Osteocyte (in vitro differentiated cells): ENCODE measurements around the gene HIPK1. TPM values are rescaled to one million over a fixed set of nuclear protein-coding genes. Genes with fewer than 3 reads are reported as not detected.

Experiments used
- DNase-seq: peaks from one replicate; pipeline ENCODE4 v3.0.0; 2021; ENCODE audit warnings: mixed read lengths; ENCODE audit not compliant: unreplicated experiment; ENCODE audit errors: extremely low spot score
- H3K27ac Mint-ChIP-seq: one replicate; pipeline ENCODE4 v1.8.0; 2021; ENCODE audit warnings: mild to moderate bottlenecking, mixed read lengths; ENCODE audit not compliant: unreplicated experiment
- H3K27me3 Mint-ChIP-seq: one replicate; pipeline ENCODE4 v1.8.0; 2021; ENCODE audit warnings: mixed read lengths; ENCODE audit not compliant: unreplicated experiment
- H3K36me3 Mint-ChIP-seq: one replicate; pipeline ENCODE4 v1.8.0; 2021; ENCODE audit warnings: mixed read lengths; ENCODE audit not compliant: unreplicated experiment
- H3K4me1 Mint-ChIP-seq: one replicate; pipeline ENCODE4 v1.8.0; 2021; ENCODE audit warnings: mixed read lengths; ENCODE audit not compliant: unreplicated experiment
- H3K4me3 Mint-ChIP-seq: one replicate; pipeline ENCODE4 v1.8.0; 2021; ENCODE audit warnings: mild to moderate bottlenecking, moderate library complexity, mixed read lengths; ENCODE audit not compliant: unreplicated experiment
- H3K9me3 Mint-ChIP-seq: one replicate; pipeline ENCODE4 v1.8.0; 2021; ENCODE audit warnings: mixed read lengths; ENCODE audit not compliant: unreplicated experiment
- total RNA-seq: library from RNA; stranded (reverse); gene quantifications from 2 replicates; pipeline ENCODE4 v1.2.1, GENCODE V29; 2021
- TF ChIP-seq, protein P1 (sequence below): fragments of 200-600 bp; sonication (generic); IDR thresholded peaks from 2 replicates; pipeline ENCODE4 v1.5.0; 2021; ENCODE audit warnings: antibody characterized with exemption, mild to moderate bottlenecking, moderate library complexity

HIPK1 gene
- total RNA-seq, 1 donor from 2014 or later, result 62.5 TPM

DNA sequence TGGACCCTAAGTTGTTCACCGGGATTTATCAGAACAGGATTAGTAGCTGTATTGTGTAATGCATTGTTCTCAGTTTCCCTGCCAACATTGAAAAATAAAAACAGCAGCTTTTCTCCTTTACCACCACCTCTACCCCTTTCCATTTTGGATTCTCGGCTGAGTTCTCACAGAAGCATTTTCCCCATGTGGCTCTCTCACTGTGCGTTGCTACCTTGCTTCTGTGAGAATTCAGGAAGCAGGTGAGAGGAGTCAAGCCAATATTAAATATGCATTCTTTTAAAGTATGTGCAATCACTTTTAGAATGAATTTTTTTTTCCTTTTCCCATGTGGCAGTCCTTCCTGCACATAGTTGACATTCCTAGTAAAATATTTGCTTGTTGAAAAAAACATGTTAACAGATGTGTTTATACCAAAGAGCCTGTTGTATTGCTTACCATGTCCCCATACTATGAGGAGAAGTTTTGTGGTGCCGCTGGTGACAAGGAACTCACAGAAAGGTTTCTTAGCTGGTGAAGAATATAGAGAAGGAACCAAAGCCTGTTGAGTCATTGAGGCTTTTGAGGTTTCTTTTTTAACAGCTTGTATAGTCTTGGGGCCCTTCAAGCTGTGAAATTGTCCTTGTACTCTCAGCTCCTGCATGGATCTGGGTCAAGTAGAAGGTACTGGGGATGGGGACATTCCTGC lies 46.2 kb downstream of the HIPK1 start:
- peaks cover 23% of the 10 kb centered on the region for H3K36me3 Mint-ChIP-seq
- no peaks in the 10 kb centered on the region for H3K27me3 Mint-ChIP-seq
- no peaks in the 10 kb centered on the region for H3K9me3 Mint-ChIP-seq
- no peak overlapping the region for H3K4me3 Mint-ChIP-seq
- H3K27ac Mint-ChIP-seq, result peak overlapping the region; percentile 42
- no peak for DNase-seq
- peaks cover 53% of the 10 kb centered on the region for H3K4me1 Mint-ChIP-seq
- TF ChIP-seq, protein P1, sequence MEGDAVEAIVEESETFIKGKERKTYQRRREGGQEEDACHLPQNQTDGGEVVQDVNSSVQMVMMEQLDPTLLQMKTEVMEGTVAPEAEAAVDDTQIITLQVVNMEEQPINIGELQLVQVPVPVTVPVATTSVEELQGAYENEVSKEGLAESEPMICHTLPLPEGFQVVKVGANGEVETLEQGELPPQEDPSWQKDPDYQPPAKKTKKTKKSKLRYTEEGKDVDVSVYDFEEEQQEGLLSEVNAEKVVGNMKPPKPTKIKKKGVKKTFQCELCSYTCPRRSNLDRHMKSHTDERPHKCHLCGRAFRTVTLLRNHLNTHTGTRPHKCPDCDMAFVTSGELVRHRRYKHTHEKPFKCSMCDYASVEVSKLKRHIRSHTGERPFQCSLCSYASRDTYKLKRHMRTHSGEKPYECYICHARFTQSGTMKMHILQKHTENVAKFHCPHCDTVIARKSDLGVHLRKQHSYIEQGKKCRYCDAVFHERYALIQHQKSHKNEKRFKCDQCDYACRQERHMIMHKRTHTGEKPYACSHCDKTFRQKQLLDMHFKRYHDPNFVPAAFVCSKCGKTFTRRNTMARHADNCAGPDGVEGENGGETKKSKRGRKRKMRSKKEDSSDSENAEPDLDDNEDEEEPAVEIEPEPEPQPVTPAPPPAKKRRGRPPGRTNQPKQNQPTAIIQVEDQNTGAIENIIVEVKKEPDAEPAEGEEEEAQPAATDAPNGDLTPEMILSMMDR, result no peak

DNA sequence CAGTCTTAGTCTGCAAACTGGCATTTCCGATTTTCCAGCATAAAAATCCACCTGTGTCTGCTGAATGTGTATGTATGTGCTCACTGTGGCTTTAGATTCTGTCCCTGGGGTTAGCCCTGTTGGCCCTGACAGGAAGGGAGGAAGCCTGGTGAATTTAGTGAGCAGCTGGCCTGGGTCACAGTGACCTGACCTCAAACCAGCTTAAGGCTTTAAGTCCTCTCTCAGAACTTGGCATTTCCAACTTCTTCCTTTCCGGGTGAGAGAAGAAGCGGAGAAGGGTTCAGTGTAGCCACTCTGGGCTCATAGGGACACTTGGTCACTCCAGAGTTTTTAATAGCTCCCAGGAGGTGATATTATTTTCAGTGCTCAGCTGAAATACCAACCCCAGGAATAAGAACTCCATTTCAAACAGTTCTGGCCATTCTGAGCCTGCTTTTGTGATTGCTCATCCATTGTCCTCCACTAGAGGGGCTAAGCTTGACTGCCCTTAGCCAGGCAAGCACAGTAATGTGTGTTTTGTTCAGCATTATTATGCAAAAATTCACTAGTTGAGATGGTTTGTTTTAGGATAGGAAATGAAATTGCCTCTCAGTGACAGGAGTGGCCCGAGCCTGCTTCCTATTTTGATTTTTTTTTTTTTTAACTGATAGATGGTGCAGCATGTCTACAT lies 47.6 kb downstream of the HIPK1 start:
- no peak overlapping the region for H3K4me3 Mint-ChIP-seq
- H3K9me3 Mint-ChIP-seq, result no peaks in the 10 kb centered on the region
- H3K27ac Mint-ChIP-seq, result peak overlapping the region; percentile 70
- TF ChIP-seq, protein P1, result peak; percentile 65
- peaks cover 63% of the 10 kb centered on the region for H3K4me1 Mint-ChIP-seq
- H3K36me3 Mint-ChIP-seq, result peaks cover 19% of the 10 kb centered on the region
- H3K27me3 Mint-ChIP-seq, result no peaks in the 10 kb centered on the region
- DNase-seq, result no peak

DNA sequence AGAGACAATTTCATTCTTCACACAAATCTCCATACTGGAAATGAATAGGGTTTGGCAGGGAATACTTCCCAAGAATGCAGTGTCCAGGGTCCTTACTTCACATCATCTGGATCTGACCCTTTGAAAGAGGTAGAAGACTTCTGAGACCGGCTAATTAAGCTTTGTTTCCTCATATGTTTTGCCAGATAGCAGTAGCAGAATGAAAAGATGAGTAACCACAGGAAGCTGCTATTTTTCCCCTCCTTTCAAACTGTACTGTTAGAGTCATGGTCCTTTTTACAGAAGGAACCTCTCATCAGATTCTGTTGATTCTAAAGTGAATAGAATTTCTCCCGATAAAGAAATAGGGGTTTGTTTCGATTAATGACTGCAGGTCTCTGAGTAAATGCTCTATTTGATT lies 48.8 kb downstream of the HIPK1 start:
- Mint-ChIP-seq H3K4me3 (no peak overlapping the region), H3K27me3 (no peaks in the 10 kb centered on the region), H3K9me3 (no peaks in the 10 kb centered on the region), H3K36me3 (peaks cover 15% of the 10 kb centered on the region), H3K27ac (peak overlapping the region; percentile 94), H3K4me1 (peaks cover 75% of the 10 kb centered on the region)
- DNase-seq, result no peak
- TF ChIP-seq, protein P1, result no peak

DNA sequence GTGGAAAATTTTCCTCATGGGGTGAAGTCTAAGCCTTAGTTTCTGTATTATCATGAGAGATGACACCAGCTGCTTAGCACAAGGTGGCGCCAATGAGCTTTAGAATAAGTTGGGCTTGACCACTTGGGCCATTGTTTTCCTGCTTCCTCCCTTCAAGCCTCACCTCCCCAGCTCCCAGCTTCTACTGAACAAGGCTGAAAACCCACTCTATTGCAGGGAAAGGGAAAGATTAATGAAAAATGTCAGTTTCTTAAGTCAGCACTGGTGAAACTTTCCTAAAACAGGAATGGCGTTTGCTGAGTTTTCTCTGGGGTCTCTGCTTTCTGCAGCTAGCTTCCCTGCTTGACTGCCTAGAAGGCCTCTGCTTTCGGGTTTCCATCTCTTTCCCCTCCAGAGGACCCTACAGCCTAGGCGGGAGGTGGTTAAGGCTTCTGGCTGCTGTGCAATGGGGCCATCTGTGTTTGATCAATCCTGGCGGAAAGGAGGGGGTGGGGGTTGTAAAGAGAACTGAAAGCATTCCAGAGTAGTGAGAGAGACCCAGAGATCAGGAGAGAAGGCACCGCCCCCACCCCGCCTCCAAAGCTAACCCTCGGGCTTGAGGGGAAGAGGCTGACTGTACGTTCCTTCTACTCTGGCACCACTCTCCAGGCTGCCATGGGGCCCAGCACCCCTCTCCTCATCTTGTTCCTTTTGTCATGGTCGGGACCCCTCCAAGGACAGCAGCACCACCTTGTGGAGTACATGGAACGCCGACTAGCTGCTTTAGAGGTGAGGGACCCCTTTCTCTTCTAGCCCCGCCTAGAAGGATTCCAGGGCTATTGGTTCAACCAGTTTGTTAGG lies 50.0 kb downstream of the HIPK1 start, which contains the start of gene OLFML3:
Gene OLFML3, plus strand, starts transcription at position 612 of the 840 bp plus-strand sequence. Its CDS starts 43 bp downstream, at position 655.
- DNase-seq, result peak; percentile 89
- H3K4me3 Mint-ChIP-seq, result peak within 1 kb of the TSS; percentile 65
- peaks cover 4% of the 10 kb centered on the region for H3K36me3 Mint-ChIP-seq
- TF ChIP-seq, protein P1, result peak; percentile 84
- H3K9me3 Mint-ChIP-seq, result no peaks in the 10 kb centered on the region
- H3K27ac Mint-ChIP-seq, result peak within 1 kb of the TSS; percentile 94
- peaks cover 87% of the 10 kb centered on the region for H3K4me1 Mint-ChIP-seq
- no peaks in the 10 kb centered on the region for H3K27me3 Mint-ChIP-seq
